ENCODE measurements around the gene AGBL4.

AGBL4 gene

GRCh38 chr1:48765335-48765734 lies 1258.4 kb downstream of the AGBL4 start:
- no peak for DNase-seq (ENCODE audit: low spot score)

- no peak for DNase-seq (ENCODE audit: low spot score)
Observed at GRCh38 chr1:48761986-48762385, 1261.8 kb downstream of the AGBL4 start.

GRCh38 chr1:48761411-48761810 lies 1262.3 kb downstream of the AGBL4 start:
- no peak for DNase-seq (ENCODE audit: low spot score)

- DNase-seq (ENCODE audit: low spot score) = no peak
Observed at GRCh38 chr1:48760857-48761256, 1262.9 kb downstream of the AGBL4 start.

- no peak for DNase-seq (ENCODE audit: low spot score)
Observed at GRCh38 chr1:48758976-48759375, 1264.8 kb downstream of the AGBL4 start.

- no peak for DNase-seq (ENCODE audit: low spot score)
Observed at GRCh38 chr1:48757363-48757762, 1266.4 kb downstream of the AGBL4 start.

GRCh38 chr1:48756683-48757316 lies 1267.0 kb downstream of the AGBL4 start:
- DNase-seq (ENCODE audit: low spot score) = no peak

- DNase-seq (ENCODE audit: low spot score) = no peak
Observed at GRCh38 chr1:48753293-48753692, 1270.5 kb downstream of the AGBL4 start.

GRCh38 chr1:48750109-48750508 lies 1273.6 kb downstream of the AGBL4 start:
- DNase-seq (ENCODE audit: low spot score) = no peak

GRCh38 chr1:48749068-48749467 lies 1274.7 kb downstream of the AGBL4 start:
- DNase-seq (ENCODE audit: low spot score) = no peak

GRCh38 chr1:48746906-48747305 lies 1276.8 kb downstream of the AGBL4 start:
- no peak for DNase-seq (ENCODE audit: low spot score)

- DNase-seq (ENCODE audit: low spot score) = no peak
Observed at GRCh38 chr1:48744032-48744431, 1279.7 kb downstream of the AGBL4 start.

GRCh38 chr1:48743480-48743879 lies 1280.3 kb downstream of the AGBL4 start:
- no peak for DNase-seq (ENCODE audit: low spot score)

GRCh38 chr1:48741380-48741779 lies 1282.4 kb downstream of the AGBL4 start:
- no peak for DNase-seq (ENCODE audit: low spot score)

GRCh38 chr1:48740621-48741020 lies 1283.1 kb downstream of the AGBL4 start:
- DNase-seq (ENCODE audit: low spot score) = no peak

- DNase-seq (ENCODE audit: low spot score) = no peak
Observed at GRCh38 chr1:48739091-48739490, 1284.7 kb downstream of the AGBL4 start.

GRCh38 chr1:48738356-48738755 lies 1285.4 kb downstream of the AGBL4 start:
- no peak for DNase-seq (ENCODE audit: low spot score)

- no peak for DNase-seq (ENCODE audit: low spot score)
Observed at GRCh38 chr1:48735796-48736195, 1288.0 kb downstream of the AGBL4 start.

- DNase-seq (ENCODE audit: low spot score) = no peak
Observed at GRCh38 chr1:48730164-48730910, 1293.4 kb downstream of the AGBL4 start.

- DNase-seq (ENCODE audit: low spot score) = no peak
Observed at GRCh38 chr1:48728584-48728983, 1295.2 kb downstream of the AGBL4 start.

- no peak for DNase-seq (ENCODE audit: low spot score)
Observed at GRCh38 chr1:48726557-48727215, 1297.1 kb downstream of the AGBL4 start.

GRCh38 chr1:48726139-48726538 lies 1297.6 kb downstream of the AGBL4 start:
- DNase-seq (ENCODE audit: low spot score) = no peak

GRCh38 chr1:48725341-48726046 lies 1298.3 kb downstream of the AGBL4 start:
- no peak for DNase-seq (ENCODE audit: low spot score)
